C4-2B (cell line): Measurements from ENCODE around the gene NCOA1.

ENCODE experiments used
- ZFX ChIP-seq: fragments of 450-650 bp; IDR thresholded peaks from 2 replicates; pipeline ENCODE4 v1.6.1; 2017
- TF ChIP-seq, protein P1 (sequence below): fragments of 450-650 bp; conservative IDR thresholded peaks from 2 replicates; pipeline ENCODE4 v1.5.1; 2017; ENCODE audit warnings: mild to moderate bottlenecking

DNA sequence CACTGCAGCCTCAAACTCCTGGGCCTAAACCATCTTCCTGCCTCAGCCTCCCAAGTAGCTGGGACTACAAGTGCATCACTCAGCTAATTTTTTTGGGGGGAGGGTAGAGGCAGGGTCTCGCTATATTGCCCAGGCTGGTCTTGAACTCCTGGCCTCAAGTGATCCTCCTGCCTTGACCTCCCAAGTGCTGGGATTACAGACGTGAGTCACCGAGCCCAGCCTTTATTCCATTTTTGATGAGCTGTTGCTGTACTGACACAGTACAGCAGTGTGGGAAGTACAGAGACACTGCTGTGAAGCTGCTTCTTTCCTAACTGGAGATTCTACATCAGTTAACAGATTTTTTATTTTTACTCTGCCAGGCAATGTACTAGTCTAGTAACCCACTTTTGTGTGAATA is 283.3 kb downstream of the NCOA1 start:
- TF ChIP-seq, protein P1, sequence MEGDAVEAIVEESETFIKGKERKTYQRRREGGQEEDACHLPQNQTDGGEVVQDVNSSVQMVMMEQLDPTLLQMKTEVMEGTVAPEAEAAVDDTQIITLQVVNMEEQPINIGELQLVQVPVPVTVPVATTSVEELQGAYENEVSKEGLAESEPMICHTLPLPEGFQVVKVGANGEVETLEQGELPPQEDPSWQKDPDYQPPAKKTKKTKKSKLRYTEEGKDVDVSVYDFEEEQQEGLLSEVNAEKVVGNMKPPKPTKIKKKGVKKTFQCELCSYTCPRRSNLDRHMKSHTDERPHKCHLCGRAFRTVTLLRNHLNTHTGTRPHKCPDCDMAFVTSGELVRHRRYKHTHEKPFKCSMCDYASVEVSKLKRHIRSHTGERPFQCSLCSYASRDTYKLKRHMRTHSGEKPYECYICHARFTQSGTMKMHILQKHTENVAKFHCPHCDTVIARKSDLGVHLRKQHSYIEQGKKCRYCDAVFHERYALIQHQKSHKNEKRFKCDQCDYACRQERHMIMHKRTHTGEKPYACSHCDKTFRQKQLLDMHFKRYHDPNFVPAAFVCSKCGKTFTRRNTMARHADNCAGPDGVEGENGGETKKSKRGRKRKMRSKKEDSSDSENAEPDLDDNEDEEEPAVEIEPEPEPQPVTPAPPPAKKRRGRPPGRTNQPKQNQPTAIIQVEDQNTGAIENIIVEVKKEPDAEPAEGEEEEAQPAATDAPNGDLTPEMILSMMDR: no peak
- TF ChIP-seq ZFX: no peak
